T-helper 2 cell (primary cell): Measurements from ENCODE around the gene SH2D6.
"Not testable (repeated sequence)": the region's sequence is repeated elsewhere in the genome, so short reads cannot be mapped to it uniquely, and the experiment has no call there.

Experiments used
- DNase-seq, 5 experiments: peaks; one replicate each; pipeline versions ENCODE4 v3.0.0 to v3.0.0-alpha.2; 2012 to 2022
- total RNA-seq, 2 donors: gene quantifications; one replicate each; lab custom pipeline; 2026; lab: John Stamatoyannopoulos, UW

Gene SH2D6
- total RNA-seq, result 0 to 0.07 reads per million in 2 donors

- peak; percentile 63 to 91 (median 76) for DNase-seq
These were observed at the start of gene SH2D6 for GRCh38 chr2:85418132-85419008. TSS of gene SH2D6 (plus strand) at chr2:85418714. CDS start at chr2:85429466, 10,752 bp downstream.

- no peak for DNase-seq
These were observed 49.6 kb upstream of the SH2D6 start for GRCh38 chr2:85368921-85369320.

GRCh38 chr2:85369500-85369899 is 49.0 kb upstream of the SH2D6 start:
- DNase-seq, result no peak

DNA sequence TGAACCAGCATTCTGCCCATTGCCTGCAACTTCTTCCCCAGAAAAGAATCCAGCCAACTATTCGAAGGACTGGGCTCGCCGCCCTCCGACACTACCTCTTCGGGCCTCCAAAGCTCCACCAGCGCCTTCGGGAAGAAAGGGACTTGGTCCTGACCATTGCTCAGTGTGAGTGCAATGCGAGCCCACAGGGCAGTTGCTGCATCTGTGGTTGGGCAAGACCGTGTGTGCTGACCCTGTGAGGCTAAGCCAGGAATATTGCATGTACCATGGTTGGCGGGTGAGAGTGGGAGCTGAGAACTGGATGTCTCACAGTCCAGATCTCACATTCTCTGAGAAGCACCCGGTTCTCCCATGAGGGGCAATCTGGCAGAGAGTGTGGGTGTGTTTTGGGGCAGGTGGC is 47.5 kb upstream of the SH2D6 start:
- DNase-seq, result no peak

DNA sequence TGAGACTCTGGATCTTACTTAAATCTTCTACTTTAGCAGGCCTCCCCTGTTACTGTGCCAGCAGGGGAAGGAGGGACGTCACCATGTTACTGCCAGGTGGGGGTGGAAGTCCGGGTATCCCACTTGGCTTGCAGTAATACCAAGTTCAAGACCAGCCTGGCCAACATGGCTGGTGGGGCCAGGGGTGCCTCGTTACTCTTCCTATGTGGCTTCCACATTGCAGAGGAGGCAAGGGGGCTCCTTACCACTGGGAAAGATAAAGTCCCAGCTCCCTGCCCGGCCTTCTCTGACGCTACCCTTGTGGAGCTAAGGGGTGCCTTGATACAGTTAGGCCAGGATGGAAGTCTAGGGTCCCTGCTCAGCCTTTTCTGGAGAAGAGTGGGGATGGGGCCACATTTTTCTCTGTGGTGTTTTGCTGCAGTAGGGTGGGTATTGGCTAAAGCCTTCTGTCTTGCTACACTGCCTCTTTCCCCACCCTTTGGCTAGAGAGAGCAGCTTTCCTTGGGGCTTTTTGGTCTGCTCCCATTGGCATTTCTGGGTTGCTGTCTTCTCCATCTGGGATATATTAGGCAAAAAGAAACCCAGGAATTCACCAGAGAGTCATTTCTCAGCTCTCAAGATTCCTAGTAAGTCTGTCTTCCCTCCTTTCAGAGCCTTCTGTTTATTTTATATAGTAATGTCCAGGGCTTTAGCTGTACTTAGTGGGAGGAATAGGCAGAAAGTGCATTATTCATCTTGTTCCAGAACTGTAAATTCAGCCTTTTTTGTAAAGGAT is 42.0 kb upstream of the SH2D6 start:
- no peak for DNase-seq

- DNase-seq, result no peak
These were observed 41.4 kb upstream of the SH2D6 start for GRCh38 chr2:85377083-85377482.

GRCh38 chr2:85378257-85378656 is 40.3 kb upstream of the SH2D6 start:
- no peak for DNase-seq

DNA sequence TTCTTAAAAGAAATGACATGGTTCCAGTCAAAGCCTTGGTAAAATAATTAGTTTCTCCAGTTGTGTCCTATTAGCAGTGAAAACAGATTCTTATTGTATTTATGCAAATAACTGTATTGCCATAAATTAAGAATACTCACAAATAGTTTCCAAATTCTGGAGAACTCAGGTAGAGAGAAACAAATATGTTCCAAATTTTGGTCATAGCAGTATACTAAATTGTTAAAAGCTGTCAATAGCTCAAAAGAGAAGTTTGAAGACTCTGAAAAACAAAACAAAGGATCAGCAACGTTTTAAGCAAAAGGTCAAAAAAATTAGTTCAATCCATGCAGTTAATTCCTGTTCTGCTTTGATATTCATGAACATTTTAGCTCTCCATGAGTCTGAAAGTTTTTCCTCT is 38.5 kb upstream of the SH2D6 start:
- no peak for DNase-seq

GRCh38 chr2:85383151-85383550 is 35.4 kb upstream of the SH2D6 start:
- DNase-seq, result not testable (repeated sequence)

DNA sequence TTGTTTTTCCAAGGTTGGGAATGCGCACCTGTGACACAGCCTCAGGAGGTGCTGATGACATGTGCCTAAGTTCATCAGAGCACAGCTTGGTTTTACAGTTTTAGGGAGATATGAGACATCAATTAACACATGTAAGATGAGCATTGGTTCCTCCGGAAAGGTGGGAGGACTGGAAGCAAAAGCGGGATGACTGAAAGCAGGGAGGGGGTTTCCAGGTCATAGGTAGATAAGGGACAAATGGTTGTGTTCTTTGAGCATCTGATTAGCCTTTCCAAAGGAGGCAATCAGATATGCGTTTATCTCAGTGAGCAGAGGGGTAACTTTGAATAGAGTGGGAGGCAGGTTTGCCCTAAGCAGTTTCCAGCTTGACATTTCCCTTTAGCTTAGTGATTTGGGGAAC is 34.7 kb upstream of the SH2D6 start:
- DNase-seq, result no peak

DNA sequence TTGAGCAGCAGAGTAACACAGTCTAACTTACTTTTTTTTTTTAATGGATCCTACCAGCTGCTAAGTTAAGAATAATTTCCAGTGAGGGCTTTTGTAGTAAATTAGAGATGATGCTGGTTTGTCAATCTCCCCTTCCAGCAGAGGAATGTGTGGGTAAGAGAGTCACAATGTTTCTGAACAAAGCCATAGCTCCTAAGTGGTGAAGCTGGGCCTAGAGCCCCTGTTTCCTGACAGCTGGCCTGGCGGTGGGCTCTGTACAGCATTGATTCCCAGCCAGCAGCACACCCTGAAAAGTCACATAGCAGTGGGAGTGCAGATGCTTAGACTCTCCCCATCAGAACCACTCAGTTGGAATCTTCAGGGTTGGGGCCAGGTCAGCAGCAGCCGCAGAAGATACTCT is 32.8 kb upstream of the SH2D6 start:
- DNase-seq, result no peak

GRCh38 chr2:85387754-85388153 is 30.8 kb upstream of the SH2D6 start:
- DNase-seq, result no peak

GRCh38 chr2:85388878-85389538 is 29.5 kb upstream of the SH2D6 start:
- DNase-seq, result no peak

DNA sequence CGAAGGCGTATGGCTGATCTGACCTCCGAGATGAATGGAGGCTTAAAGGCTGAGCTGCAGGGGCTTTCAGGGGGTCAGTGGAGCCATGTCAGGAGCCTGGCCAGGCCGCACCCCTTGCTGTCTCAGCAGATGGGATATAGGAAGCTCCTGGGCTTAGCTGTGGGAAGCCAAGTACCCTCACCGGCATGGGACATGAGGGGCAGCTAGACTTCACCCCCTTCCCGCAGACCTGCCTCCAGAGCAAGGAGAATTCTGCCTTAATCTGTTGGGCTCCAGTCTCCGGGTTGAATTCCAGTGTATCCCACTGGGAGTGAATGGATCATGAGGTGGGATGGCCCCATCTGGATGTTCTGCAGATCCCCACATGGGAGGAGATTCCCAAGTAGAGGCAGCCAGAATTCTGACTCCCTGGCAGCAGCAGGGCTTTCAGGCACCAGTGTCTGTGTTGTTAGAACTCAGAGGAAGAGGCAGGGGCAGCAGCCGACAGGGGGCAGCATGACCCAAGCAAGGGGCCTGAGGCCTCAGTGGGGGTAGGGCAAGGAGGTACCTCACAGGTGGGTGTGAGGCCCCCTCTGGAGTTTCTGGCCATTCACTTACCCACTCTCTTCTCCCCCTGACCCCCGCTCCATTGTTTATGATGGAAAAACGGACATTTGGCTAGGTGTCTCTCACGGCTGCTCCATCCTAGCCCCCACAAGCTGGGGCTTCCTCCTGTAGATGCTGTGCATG is 27.4 kb upstream of the SH2D6 start:
- DNase-seq, result peak; percentile 38 to 56 (median 52)

DNA sequence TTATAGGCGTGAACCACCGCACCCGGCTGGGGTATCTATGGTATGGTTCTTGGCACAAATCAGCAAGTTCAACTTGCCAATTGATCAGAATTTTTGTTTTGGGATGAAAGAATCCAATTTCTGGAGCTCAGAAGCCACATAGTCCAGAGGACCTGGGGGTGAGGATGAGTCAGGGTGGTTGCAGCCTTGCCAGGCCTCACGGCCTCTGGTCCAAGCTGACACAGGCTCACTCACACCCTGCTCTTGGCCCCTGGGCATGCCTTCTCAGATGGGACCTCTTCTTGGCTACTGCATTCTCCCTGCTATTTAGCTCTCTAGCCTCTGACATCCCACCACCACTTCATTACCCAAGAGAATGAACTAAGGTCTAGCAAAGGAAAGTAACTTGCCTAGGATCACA is 24.7 kb upstream of the SH2D6 start:
- no peak for DNase-seq

DNA sequence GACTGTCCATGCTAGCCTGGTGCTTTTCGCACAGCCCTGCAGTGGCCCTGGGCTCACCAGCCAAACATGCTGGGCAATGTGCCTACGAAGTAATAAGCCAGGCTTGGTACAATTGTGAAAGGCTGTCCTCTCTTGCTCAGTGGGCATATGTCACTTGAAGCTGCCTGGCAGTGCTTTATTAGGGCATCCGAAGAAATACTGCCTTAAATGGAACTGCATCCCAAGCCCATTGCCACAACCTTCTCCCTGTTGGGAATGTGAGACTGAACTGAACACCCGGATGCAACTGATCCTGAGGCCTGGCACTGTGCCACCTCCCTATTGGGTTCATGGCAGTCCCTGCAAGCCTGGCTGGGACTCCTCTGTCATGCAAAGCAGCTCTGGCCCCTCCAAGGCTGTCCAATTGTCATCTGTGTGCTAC is 24.2 kb upstream of the SH2D6 start:
- no peak for DNase-seq

DNA sequence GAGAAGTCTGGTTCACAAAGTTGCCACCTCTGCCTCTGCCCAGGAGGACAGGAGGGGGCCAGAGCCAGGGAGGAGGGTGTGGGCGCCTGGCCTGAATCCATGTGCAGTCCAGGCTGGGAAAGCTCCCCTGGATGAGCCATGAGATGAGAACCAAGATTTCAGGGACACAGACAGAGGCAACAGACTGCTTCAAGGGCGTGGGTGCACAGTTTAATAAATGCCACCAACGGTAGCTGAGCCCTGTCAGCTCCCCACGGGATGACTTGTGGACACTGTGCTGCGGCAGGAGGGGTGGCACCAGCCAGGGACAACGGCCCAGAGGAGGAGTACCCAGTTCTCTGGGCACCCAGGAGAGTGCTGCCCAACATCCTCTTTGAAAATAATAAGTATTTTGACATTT is 23.5 kb upstream of the SH2D6 start:
- no peak for DNase-seq

DNA sequence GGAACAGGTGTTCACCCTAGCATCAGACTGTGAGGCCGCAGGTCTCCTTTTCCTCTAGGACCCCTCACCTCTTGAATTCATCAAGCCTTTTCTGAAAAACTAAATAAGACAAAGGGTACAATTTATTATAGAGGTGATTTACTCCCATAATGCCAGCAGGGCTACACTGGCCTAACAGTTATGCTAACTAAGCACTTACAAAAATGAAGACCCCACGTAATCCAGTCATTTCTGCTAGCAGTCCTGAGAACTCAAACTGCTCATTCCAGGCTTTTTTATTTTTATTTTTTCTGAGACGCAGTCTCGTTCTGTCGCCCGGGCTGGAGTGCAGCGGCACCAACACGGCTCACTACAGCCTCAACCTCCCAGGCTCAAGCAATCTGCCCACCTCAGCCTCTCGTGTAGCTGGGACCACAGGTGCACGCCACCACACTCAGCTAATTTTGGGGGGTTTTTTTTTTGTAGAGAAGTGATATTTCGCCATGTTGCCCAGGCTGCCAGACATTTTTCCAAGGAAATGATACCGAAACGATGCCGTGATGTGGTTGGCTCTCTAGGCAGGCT is 22.5 kb upstream of the SH2D6 start:
- DNase-seq, result no peak

DNA sequence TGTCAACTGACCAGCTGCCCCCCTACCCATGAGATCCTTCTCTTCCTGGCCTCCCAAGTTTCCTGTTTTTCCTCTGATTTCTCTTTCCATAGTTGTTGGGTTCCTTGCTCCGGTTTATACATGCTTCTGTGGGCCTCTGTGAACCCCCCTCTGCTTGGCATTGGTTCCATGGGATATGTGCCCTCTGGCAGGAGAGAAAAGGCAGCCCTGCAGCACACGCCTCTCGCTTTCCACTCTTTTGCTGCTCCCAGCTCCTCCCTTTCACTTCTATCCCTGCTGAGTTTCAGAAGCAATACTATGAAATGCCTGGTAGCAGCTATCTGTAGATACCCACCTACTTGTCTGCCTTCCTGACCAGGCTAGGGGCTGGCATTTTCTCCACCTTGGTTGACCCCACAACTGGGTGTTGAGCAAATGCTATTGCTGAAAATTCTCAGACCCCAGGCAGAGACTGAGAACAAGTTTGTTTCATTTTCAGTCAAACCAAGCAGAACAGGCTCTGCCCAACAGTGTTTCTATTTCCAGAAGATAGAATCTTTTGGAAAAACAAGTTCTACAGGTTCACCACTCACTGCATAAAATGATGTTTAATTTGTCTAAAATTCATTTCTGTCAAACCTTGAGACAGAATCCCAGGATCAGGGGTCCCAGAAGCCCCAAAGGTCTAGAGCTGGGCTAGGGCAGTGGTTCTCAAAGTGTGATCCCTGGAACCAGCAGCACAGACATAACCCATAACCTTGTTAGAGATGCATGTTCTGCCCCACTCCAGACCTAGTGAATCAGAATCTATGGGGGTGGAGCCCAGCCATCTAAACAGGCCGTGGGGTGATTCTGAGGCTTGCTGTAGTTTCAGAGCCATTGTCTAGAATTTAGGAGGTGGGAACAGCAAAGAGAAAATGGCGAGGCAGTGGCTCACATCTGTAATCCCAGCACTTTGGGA is 21.7 kb upstream of the SH2D6 start:
- no peak for DNase-seq

GRCh38 chr2:85397925-85398331 is 20.6 kb upstream of the SH2D6 start:
- DNase-seq, result no peak
